ENCODE measurements around the gene CLPSL2. TPM values are rescaled to one million over a fixed set of nuclear protein-coding genes. Genes with fewer than 3 reads are reported as not detected.
"Not testable (repeated sequence)": the region's sequence is repeated elsewhere in the genome, so short reads cannot be mapped to it uniquely, and the experiment has no call there.

The CLPSL2 gene
- total RNA-seq: not detected

DNA sequence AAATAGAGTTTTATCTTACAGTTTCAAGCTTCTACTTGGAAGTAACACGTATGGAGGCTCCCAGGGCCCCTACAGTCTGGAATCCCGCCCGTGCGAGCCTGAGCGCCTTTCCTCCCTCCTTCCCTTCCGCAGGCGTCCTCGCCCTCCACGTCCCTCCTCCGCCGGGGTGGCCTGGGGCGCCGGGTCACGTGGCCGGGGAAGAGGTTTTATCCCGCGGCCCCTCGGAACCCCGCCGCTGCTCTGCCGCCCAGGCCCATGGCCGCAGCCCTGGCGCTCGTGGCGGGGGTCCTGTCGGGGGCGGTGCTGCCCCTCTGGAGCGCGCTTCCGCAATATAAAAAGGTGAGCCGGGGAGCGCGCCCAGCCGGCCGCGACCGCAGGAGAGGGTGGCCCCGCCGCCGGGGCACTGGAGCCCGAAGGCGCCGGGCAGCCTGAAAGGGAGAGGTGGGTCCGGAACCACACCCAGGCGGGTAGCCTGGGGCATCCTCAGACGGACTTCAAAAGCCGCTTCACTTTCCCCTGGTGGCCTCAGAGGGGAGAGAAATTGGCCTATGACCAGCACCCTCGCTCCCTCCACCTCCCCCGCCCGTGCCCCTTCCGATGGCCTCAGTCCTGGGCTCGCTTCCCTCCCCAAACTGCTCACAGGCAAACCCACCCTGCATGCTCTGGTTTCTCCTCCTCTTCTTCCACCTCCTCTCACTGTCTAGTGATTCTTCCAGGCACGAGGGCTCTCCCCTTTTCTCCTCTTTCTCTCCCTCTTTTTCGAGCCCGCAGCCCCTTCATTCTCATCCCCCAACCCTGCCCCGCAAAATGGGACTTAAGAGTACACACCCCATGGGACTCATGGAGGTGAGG, at the start of gene CLPSL2:
CLPSL2 (plus strand) TSS at position 235 of the 852 bp plus-strand sequence; CDS start at position 256, 21 bp downstream.
- no peak for DNase-seq (ENCODE audit: low spot score)

- DNase-seq (ENCODE audit: low spot score): peak; percentile 74
Measured at GRCh38 chr6:35727231-35727934, 49.0 kb upstream of the CLPSL2 start.

GRCh38 chr6:35727935-35728682, 48.3 kb upstream of the CLPSL2 start:
- DNase-seq (ENCODE audit: low spot score): peak; percentile 95

DNA sequence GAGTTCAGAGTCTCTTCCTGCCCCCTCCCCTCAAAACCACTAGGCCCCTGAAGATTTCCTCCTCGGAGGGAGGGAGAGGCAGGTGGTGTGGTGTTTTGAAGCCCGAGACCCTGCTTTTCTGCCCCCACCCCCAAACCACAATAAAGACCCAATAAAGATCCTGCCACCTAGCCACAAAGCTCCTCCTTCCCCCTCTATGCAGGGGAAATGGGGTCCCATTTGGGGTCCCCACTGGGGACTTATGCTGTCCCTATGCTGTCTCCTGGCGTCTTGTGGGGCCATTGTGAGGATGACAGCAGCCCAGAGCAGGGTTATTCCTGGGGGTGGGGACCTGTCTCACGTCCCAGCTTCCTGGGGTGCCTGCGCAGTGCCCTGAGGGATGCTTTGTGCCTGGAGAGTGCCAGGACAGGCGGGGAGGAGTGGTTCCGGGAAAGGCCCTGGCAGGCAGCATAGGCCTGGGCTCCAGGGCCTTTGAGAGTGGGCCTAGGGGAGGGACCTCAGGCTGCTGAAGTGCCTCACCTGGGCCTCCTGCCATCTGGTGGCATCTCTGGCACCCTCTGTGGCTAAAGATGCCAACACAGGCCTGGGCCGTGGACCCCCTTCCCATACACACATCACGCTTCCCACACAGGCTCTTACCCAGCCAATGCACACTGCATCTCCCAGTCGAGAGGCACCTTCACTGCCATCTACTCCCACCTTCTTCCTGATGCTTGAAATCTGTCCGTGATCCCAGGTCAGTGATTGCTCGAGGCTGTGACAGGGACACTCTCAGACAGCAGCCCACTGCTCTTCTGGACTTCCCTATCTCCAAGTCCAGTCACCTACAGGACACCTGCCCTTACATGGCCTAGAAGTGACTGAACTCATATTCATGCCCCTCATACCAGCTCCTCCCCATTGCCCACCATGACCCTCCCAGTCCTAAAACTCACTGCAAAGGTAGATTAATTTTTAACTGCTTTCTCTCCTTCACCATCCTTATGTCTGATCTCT, 47.4 kb upstream of the CLPSL2 start:
- no peak for DNase-seq (ENCODE audit: low spot score)

- DNase-seq (ENCODE audit: low spot score): no peak
Measured at GRCh38 chr6:35729722-35730121, 46.7 kb upstream of the CLPSL2 start.

DNA sequence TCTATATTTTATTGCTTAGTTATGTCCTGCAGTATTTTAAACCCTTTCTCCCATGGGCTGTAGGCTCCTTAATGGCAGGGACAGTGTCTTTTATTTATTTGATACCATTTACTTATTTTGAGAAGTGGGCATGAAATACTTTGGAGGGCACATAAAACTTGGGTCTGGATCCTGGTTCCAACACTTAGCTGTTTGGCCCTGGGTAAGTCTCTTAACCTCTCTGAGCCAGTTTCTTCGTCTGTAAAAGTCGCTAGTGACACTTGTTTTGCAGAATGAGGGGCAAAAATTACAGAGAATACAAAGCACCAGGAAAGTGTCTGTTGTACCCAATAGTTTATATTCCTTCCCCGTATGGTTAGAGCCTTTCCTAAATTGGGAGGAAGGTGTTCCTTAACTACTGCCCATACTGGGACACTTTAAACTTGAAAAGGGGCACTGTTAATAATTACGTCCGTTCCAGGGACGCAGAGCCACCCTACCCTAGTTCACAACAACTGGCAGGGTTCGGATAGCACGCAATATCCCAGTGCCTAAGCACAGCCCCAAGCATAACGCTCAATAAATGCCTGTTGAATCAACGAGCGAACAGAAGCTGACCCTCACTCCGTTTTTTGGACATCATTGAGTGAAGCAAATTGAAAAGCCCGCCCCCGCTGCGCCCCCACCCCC, 45.5 kb upstream of the CLPSL2 start:
- no peak for DNase-seq (ENCODE audit: low spot score)

GRCh38 chr6:35731414-35731735, 45.0 kb upstream of the CLPSL2 start:
- DNase-seq (ENCODE audit: low spot score): peak; percentile 95

- DNase-seq (ENCODE audit: low spot score): peak; percentile 96
Measured at GRCh38 chr6:35731736-35732532, 44.5 kb upstream of the CLPSL2 start.

- no peak for DNase-seq (ENCODE audit: low spot score)
Measured at GRCh38 chr6:35733633-35734032, 42.8 kb upstream of the CLPSL2 start.

- not testable (repeated sequence) for DNase-seq (ENCODE audit: low spot score)
Measured at GRCh38 chr6:35734319-35734718, 42.1 kb upstream of the CLPSL2 start.

DNA sequence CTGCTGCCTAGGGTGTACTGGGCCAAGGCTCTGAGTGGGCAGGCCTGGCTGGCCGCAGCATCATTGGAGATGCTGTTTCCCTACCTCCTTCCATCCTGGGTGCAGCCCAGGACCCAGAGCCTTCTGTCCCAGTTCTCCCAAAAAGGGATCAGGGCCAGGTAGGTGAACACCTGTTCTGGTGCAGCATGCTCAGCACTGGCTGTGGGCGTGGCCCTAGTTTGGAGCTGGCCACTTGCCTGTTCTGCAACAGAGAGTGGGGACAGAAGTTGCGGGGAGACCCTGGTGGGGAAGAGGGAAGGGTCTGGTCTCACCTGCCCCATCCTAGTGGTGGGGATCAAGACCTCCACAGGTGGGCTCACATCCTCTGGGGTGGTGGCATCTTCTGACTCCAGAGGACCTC, 40.9 kb upstream of the CLPSL2 start:
- DNase-seq (ENCODE audit: low spot score): no peak

- peak; percentile 77 for DNase-seq (ENCODE audit: low spot score)
Measured at GRCh38 chr6:35736253-35736894, 40.0 kb upstream of the CLPSL2 start.

DNA sequence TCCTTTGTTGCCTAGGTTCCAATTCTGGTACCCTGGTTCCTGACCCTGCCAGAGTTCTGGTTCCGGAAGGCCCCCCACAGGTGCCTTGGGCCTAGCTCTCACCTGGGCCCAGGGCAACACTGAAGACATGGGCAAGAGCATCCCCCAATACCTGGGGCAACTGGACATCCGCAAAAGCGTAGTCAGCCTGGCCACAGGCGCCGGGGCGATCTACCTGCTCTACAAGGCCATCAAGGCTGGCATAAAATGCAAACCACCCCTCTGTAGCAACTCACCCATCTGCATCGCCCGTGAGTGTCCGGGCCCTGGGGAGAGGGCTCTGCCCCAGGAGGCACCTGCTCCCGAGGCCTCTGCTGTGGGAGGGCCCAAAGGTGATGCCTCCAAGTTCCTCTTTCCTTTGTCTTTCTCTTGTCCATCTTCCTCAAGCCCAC, 39.4 kb upstream of the CLPSL2 start, which contains the start of gene ARMC12:
ARMC12 (plus strand) TSS at position 51 of the 431 bp plus-strand sequence; CDS start at position 128, 77 bp downstream.
- no peak for DNase-seq (ENCODE audit: low spot score)

DNA sequence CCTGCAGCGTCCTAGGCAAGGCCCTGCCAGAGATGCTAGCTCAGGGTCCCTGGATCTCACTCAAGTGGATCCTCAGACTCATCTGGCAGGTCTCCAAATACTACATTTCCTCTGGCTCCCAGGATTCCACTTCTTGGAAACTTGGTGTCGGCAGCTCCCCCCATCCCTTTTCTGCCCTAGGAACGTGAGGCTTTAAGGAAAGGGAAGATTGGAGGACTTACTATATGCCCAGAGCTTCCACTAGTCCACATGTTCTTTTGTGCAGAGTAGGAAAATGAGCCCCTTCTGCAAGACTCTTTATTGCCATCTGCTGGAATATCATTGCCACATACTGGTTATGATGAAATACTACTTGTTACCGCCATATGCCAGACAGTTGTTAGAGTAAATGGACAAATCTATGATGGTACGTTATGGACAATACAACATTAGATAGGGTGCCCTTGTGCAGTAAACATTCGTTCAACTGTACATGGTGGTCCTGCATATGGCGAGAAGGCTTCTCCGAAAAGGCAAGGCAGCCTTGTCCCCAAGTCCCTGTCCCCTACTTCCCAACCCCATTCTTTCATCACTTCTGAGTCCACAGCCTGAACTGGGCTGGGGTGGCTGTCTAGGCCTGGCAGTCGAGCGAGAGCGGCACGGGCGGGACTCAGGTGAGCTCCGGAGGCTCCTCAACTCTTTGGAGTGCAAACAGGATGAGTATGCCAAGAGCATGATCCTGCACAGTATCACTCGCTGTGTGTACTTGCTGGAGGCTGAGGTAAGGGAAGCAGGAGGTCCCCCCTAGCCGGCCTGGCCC, 38.8 kb upstream of the CLPSL2 start:
- no peak for DNase-seq (ENCODE audit: low spot score)

DNA sequence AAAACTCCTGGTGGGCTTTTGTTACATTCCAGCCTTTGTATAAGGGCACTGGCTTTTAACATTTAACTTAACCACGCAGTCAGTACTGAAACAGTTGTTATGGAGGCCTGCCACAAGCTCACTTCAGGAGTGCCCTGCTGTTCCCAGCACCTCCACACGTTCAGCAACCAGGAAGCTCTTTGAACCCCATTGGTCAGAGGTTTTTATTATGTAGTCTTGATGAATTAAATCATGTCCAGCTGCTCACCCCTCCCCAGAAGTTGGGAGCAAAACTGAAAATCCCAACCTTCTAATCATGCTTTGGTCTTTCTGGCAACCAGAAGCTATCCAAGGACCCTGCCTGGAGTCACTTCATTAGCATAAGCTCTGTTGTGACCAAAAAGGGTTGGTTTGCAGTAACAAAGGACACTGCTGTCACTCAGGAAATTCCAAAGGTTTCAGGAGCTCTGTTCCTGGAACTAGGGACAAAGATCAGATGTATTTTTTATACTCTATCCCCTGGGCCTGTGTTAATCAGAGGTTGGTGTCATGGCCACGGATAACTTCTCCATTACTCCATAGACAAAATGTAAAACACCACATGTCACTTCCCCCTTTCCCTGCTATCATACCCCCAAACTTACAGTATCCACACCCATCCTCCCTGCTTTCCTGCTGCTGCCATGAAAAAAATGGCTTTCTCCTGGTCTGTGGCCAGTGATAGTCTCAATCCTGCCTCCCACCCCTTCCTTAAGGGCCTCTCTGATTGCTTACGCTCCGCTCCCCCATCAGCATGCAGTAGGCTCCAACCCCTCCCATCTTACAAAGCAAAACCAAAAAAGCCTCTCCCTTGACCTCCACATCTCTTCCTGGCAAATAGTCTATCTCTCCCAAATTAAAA, 36.5 kb upstream of the CLPSL2 start:
- DNase-seq (ENCODE audit: low spot score): no peak

DNA sequence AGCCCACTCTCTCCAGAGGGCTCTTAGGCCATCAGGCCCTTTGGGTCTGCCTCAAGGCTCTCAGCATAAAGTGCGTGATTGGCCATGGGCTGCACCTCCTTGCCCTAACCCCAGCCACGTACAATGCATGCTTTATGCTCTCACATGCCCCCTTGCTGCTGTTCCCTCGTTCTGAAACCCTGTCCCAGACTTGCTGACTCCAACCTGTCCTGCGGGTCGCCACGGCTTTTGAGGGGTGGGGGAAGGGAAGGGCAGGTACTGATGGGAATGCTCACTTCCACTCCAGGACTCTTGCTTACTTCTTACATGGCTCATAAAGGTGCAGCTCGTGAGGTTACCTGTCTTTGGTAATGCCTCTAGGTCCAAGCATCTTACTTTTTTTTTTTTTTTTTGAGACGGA, 33.6 kb upstream of the CLPSL2 start:
- DNase-seq (ENCODE audit: low spot score): no peak

- no peak for DNase-seq (ENCODE audit: low spot score)
Measured at GRCh38 chr6:35745509-35745908, 30.9 kb upstream of the CLPSL2 start.

Data from mucosa of gallbladder (tissue), 1 donor.